Measurements from ENCODE around the gene ADAMTSL5.
A peak's percentile ranks its signal among the peaks of the same experiment; 100 is the strongest.
"Not testable (repeated sequence)": the region's sequence is repeated elsewhere in the genome, so short reads cannot be mapped to it uniquely, and the experiment has no call there.

ADAMTSL5 gene

GRCh38 chr19:1530856-1531255, 18.0 kb upstream of the ADAMTSL5 start:
- 88 to 90% methylated on average over 11 of the region's 11 CpGs for WGBS, 2 experiments
- not testable (repeated sequence) for H3K36me3 ChIP-seq (ENCODE audit: control insufficient read depth, insufficient read depth, low read length); H3K27ac ChIP-seq (ENCODE audit: insufficient read depth, low read depth, low read length, poor library complexity, severe bottlenecking); H3K9me3 ChIP-seq (ENCODE audit: control insufficient read depth, low read length); H3K4me1 ChIP-seq (ENCODE audit: control insufficient read depth, insufficient read depth, low read length); H3K4me3 ChIP-seq (ENCODE audit: insufficient read depth, low read depth, low read length)
- peaks cover 12% of the 10 kb centered on the region for H3K27me3 ChIP-seq (ENCODE audit: control insufficient read depth, insufficient read depth, low read length, poor library complexity, severe bottlenecking)

DNA sequence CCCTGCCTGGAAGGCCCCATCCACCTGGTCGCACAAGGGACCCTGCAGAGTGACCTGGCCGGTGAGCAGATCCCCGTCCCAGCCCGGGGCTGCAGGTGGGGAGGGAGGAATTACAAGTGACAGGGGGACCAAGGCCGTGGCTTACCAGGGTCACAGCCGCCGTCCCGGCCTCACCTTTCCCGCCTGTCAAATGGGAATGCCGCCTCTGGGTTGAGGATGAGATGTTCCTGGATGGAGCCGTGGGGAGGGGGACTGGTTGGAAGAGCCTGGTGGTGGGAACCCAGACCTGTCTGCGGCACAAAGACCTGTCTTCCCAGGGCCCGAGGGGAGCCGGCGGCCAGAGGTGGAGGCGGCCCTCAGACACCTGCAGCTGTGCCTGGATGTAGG, 16.6 kb upstream of the ADAMTSL5 start:
- Histone ChIP-seq H3K36me3 (ENCODE audit: control insufficient read depth, insufficient read depth, low read length) (no peaks in the 10 kb centered on the region), H3K4me3 (ENCODE audit: insufficient read depth, low read depth, low read length) (no peak overlapping the region), H3K27ac (ENCODE audit: insufficient read depth, low read depth, low read length, poor library complexity, severe bottlenecking) (no peak overlapping the region), H3K4me1 (ENCODE audit: control insufficient read depth, insufficient read depth, low read length) (no peaks in the 10 kb centered on the region), H3K9me3 (ENCODE audit: control insufficient read depth, low read length) (no peaks in the 10 kb centered on the region), H3K27me3 (ENCODE audit: control insufficient read depth, insufficient read depth, low read length, poor library complexity, severe bottlenecking) (peaks cover 26% of the 10 kb centered on the region)
- WGBS, 2 experiments: 83 to 84% methylated on average over 16 of the region's 16 CpGs

DNA sequence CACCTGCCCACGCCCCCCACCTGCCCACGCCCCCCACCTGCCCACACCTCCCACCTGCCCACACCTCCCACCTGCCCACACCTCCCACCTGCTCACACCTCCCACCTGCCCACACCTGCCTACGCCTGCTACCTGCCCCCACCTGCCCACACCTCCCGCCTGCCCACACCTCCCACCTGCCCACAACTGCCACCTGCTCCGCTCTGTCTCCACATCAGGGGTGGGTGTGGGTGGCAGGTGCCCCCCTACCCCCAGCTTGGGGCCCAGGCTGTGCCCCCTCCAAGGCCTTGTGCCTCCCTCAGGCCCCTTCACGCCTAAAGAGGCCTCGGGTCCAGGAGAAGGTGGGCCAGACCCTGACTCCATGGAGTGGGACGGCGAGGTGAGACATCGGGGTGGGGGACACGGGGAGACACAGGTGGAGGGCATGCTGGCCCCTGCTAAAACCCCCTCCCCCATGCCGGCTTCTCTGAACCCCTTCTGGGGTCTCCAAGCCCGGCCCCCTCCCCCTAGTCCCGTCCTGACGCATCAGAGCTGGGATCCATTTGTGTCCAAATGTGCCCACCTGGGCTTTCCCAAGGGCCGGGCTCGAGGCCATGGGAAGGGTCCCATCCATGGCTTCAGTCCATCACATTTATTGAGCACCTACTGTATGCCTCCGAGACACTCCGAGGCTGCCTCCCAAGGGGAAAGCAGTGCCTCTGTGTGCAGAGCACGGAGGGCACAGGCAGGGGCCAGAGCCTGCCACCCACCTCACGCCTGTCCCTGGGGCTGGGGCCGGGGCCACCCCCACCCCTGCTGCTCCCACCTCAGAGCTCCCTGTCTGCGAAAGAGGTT, 16.0 kb upstream of the ADAMTSL5 start:
- H3K9me3 ChIP-seq (ENCODE audit: control insufficient read depth, low read length): no peaks in the 10 kb centered on the region
- H3K4me1 ChIP-seq (ENCODE audit: control insufficient read depth, insufficient read depth, low read length): no peaks in the 10 kb centered on the region
- H3K36me3 ChIP-seq (ENCODE audit: control insufficient read depth, insufficient read depth, low read length): no peaks in the 10 kb centered on the region
- WGBS, 2 experiments: 90 to 92% methylated on average over 21 of the region's 23 CpGs
- H3K27me3 ChIP-seq (ENCODE audit: control insufficient read depth, insufficient read depth, low read length, poor library complexity, severe bottlenecking): peaks cover 32% of the 10 kb centered on the region
- H3K4me3 ChIP-seq (ENCODE audit: insufficient read depth, low read depth, low read length): no peak overlapping the region
- H3K27ac ChIP-seq (ENCODE audit: insufficient read depth, low read depth, low read length, poor library complexity, severe bottlenecking): no peak overlapping the region

- H3K27ac ChIP-seq (ENCODE audit: insufficient read depth, low read depth, low read length, poor library complexity, severe bottlenecking): no peak overlapping the region
- no peak overlapping the region for H3K4me3 ChIP-seq (ENCODE audit: insufficient read depth, low read depth, low read length)
- H3K4me1 ChIP-seq (ENCODE audit: control insufficient read depth, insufficient read depth, low read length): no peaks in the 10 kb centered on the region
- H3K36me3 ChIP-seq (ENCODE audit: control insufficient read depth, insufficient read depth, low read length): no peaks in the 10 kb centered on the region
- peaks cover 42% of the 10 kb centered on the region for H3K27me3 ChIP-seq (ENCODE audit: control insufficient read depth, insufficient read depth, low read length, poor library complexity, severe bottlenecking)
- H3K9me3 ChIP-seq (ENCODE audit: control insufficient read depth, low read length): no peaks in the 10 kb centered on the region
- WGBS, 2 experiments: 82 to 83% methylated on average over 27 of the region's 27 CpGs
These were observed 15.0 kb upstream of the ADAMTSL5 start for GRCh38 chr19:1527650-1528309.

DNA sequence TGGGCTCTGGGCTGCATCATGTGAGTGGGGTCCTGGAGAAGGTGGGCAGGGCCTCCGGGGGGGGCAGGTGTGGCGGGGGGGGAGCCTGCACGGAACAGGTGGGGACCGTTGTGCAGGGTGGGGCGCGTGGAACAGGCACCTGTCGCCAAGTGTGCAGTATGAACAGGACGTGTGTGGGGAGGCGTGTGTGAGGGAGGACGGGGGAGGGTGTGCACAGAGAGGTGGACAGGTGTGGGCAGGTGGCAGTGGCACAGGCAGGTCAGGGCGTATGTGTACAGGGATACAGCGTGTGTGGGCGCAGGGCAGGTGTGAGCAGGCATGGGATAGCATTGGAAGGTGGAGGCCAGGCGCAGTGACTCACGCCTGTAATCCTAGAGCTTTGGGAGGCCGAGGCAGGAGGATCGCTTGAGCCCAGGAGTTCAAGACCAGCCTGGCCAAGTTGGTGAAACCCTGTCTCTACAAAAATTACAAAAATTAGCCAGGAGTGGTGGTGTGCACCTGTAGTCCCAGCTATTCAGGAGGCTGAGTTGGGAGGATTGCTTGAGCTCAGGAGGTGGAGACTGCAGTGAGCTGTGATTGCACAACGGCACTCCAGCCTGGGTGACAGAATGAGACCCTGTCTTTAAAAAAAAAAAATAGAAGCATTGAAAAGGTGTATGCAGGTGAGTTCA, 14.3 kb upstream of the ADAMTSL5 start:
- 82 to 83% methylated on average over 18 of the region's 18 CpGs for WGBS, 2 experiments

GRCh38 chr19:1526066-1526778, 13.4 kb upstream of the ADAMTSL5 start:
- no peaks in the 10 kb centered on the region for H3K9me3 ChIP-seq (ENCODE audit: control insufficient read depth, low read length)
- H3K4me3 ChIP-seq (ENCODE audit: insufficient read depth, low read depth, low read length): no peak overlapping the region
- H3K27ac ChIP-seq (ENCODE audit: insufficient read depth, low read depth, low read length, poor library complexity, severe bottlenecking): no peak overlapping the region
- WGBS, 2 experiments: 82 to 83% methylated on average over 33 of the region's 33 CpGs
- H3K27me3 ChIP-seq (ENCODE audit: control insufficient read depth, insufficient read depth, low read length, poor library complexity, severe bottlenecking): peaks cover 58% of the 10 kb centered on the region
- H3K4me1 ChIP-seq (ENCODE audit: control insufficient read depth, insufficient read depth, low read length): no peaks in the 10 kb centered on the region
- no peaks in the 10 kb centered on the region for H3K36me3 ChIP-seq (ENCODE audit: control insufficient read depth, insufficient read depth, low read length)

More for the DNA sequence above, 14.3 kb upstream of the ADAMTSL5 start:
- no peak overlapping the region for H3K4me3 ChIP-seq (ENCODE audit: insufficient read depth, low read depth, low read length)
- no peak overlapping the region for H3K27ac ChIP-seq (ENCODE audit: insufficient read depth, low read depth, low read length, poor library complexity, severe bottlenecking)
- no peaks in the 10 kb centered on the region for H3K36me3 ChIP-seq (ENCODE audit: control insufficient read depth, insufficient read depth, low read length)
- H3K9me3 ChIP-seq (ENCODE audit: control insufficient read depth, low read length): no peaks in the 10 kb centered on the region
- no peaks in the 10 kb centered on the region for H3K4me1 ChIP-seq (ENCODE audit: control insufficient read depth, insufficient read depth, low read length)
- peaks cover 49% of the 10 kb centered on the region for H3K27me3 ChIP-seq (ENCODE audit: control insufficient read depth, insufficient read depth, low read length, poor library complexity, severe bottlenecking)

DNA sequence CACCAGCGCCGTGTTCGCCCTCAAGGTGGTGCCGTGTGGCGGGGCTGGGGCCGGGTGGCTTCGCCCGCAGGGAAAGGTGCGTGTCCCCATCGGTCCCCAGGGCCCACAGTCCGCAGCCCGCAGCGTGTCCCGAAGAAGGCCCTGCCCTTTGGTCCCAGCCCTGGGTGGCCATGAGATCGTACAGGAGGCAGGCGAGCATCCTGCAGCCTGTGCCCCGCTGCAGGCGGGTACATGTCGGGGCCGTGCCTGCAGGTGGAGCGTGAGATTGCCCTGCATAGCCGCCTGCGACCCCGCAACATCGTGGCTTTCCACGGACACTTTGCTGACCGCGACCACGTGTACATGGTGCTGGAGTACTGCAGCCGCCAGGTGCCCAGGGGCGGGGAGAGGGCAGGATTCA, 12.5 kb upstream of the ADAMTSL5 start:
- no peaks in the 10 kb centered on the region for H3K36me3 ChIP-seq (ENCODE audit: control insufficient read depth, insufficient read depth, low read length)
- H3K27ac ChIP-seq (ENCODE audit: insufficient read depth, low read depth, low read length, poor library complexity, severe bottlenecking): no peak overlapping the region
- peaks cover 59% of the 10 kb centered on the region for H3K27me3 ChIP-seq (ENCODE audit: control insufficient read depth, insufficient read depth, low read length, poor library complexity, severe bottlenecking)
- 71 to 72% methylated on average over 31 of the region's 31 CpGs for WGBS, 2 experiments
- no peaks in the 10 kb centered on the region for H3K4me1 ChIP-seq (ENCODE audit: control insufficient read depth, insufficient read depth, low read length)
- H3K4me3 ChIP-seq (ENCODE audit: insufficient read depth, low read depth, low read length): no peak overlapping the region
- no peaks in the 10 kb centered on the region for H3K9me3 ChIP-seq (ENCODE audit: control insufficient read depth, low read length)

DNA sequence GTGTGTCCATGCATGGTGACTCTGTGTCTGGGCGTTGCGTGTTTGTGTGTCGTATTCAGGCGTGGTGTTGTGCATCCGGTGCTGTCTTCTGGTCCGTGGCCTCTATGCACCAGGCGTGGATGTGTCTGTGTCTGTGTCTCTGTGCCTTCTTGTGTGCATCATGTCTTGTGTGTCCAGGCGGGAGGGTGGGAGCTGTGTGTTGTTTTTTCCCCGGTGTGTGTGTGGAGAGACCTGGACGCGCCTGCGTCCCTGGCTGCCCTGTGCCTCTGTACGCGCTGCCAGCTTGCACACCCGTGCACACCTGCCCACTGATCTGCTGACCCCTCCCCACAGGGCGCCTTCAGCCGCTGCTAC, 12.1 kb upstream of the ADAMTSL5 start:
- Histone ChIP-seq H3K9me3 (ENCODE audit: control insufficient read depth, low read length) (no peaks in the 10 kb centered on the region), H3K27ac (ENCODE audit: insufficient read depth, low read depth, low read length, poor library complexity, severe bottlenecking) (no peak overlapping the region), H3K36me3 (ENCODE audit: control insufficient read depth, insufficient read depth, low read length) (no peaks in the 10 kb centered on the region), H3K4me1 (ENCODE audit: control insufficient read depth, insufficient read depth, low read length) (no peaks in the 10 kb centered on the region), H3K27me3 (ENCODE audit: control insufficient read depth, insufficient read depth, low read length, poor library complexity, severe bottlenecking) (peaks cover 62% of the 10 kb centered on the region), H3K4me3 (ENCODE audit: insufficient read depth, low read depth, low read length) (no peak overlapping the region)
- 74% methylated on average over 17 of the region's 17 CpGs for WGBS, 2 experiments

- H3K27ac ChIP-seq (ENCODE audit: insufficient read depth, low read depth, low read length, poor library complexity, severe bottlenecking): no peak overlapping the region
- peaks cover 64% of the 10 kb centered on the region for H3K27me3 ChIP-seq (ENCODE audit: control insufficient read depth, insufficient read depth, low read length, poor library complexity, severe bottlenecking)
- H3K36me3 ChIP-seq (ENCODE audit: control insufficient read depth, insufficient read depth, low read length): no peaks in the 10 kb centered on the region
- no peaks in the 10 kb centered on the region for H3K4me1 ChIP-seq (ENCODE audit: control insufficient read depth, insufficient read depth, low read length)
- H3K4me3 ChIP-seq (ENCODE audit: insufficient read depth, low read depth, low read length): peak overlapping the region; percentile 16
- WGBS, 2 experiments: 22 to 25% methylated on average over 49 of the region's 49 CpGs
- H3K9me3 ChIP-seq (ENCODE audit: control insufficient read depth, low read length): no peaks in the 10 kb centered on the region
These were observed 11.6 kb upstream of the ADAMTSL5 start for GRCh38 chr19:1524287-1524971.
